ENCODE results near the gene SCD5. TPM values are rescaled to one million over a fixed set of nuclear protein-coding genes. Genes with fewer than 3 reads are reported as not detected.

SCD5 gene
- total RNA-seq, 1 donor from 2014 or later, result 57.4 TPM

- DNase-seq (ENCODE audit: low read depth), result no peak
These were observed 1.6 kb downstream of the SCD5 start for GRCh38 chr4:82797040-82797404.

- DNase-seq (ENCODE audit: low read depth), result no peak
These were observed 5.5 kb downstream of the SCD5 start for GRCh38 chr4:82792912-82793649.

GRCh38 chr4:82791179-82791578, 7.4 kb downstream of the SCD5 start:
- no peak for DNase-seq (ENCODE audit: low read depth)

- DNase-seq (ENCODE audit: low read depth), result no peak
These were observed 8.4 kb downstream of the SCD5 start for GRCh38 chr4:82790060-82790660.

GRCh38 chr4:82789025-82789776, 9.4 kb downstream of the SCD5 start:
- no peak for DNase-seq (ENCODE audit: low read depth)

GRCh38 chr4:82787342-82787741, 11.3 kb downstream of the SCD5 start:
- DNase-seq (ENCODE audit: low read depth), result no peak

- no peak for DNase-seq (ENCODE audit: low read depth)
These were observed 11.8 kb downstream of the SCD5 start for GRCh38 chr4:82786828-82787227.

- peak; percentile 92 for DNase-seq (ENCODE audit: low read depth)
These were observed 12.8 kb downstream of the SCD5 start for GRCh38 chr4:82785611-82786400.

GRCh38 chr4:82784681-82785610, 13.7 kb downstream of the SCD5 start:
- no peak for DNase-seq (ENCODE audit: low read depth)

GRCh38 chr4:82782626-82783345, 15.8 kb downstream of the SCD5 start:
- peak; percentile 76 for DNase-seq (ENCODE audit: low read depth)

- DNase-seq (ENCODE audit: low read depth), result peak; percentile 68
These were observed 17.8 kb downstream of the SCD5 start for GRCh38 chr4:82780752-82781231.

GRCh38 chr4:82780170-82780751, 18.3 kb downstream of the SCD5 start:
- no peak for DNase-seq (ENCODE audit: low read depth)

- peak; percentile 85 for DNase-seq (ENCODE audit: low read depth)
These were observed 19.6 kb downstream of the SCD5 start for GRCh38 chr4:82779032-82779431.

GRCh38 chr4:82777857-82778525, 20.6 kb downstream of the SCD5 start:
- DNase-seq (ENCODE audit: low read depth), result no peak

- DNase-seq (ENCODE audit: low read depth), result no peak
These were observed 21.6 kb downstream of the SCD5 start for GRCh38 chr4:82776925-82777542.

- no peak for DNase-seq (ENCODE audit: low read depth)
These were observed 23.4 kb downstream of the SCD5 start for GRCh38 chr4:82775243-82775642.

GRCh38 chr4:82774711-82775171, 23.9 kb downstream of the SCD5 start:
- DNase-seq (ENCODE audit: low read depth), result peak; percentile 93

- DNase-seq (ENCODE audit: low read depth), result no peak
These were observed 25.5 kb downstream of the SCD5 start for GRCh38 chr4:82773057-82773456.

GRCh38 chr4:82770607-82771006, 28.0 kb downstream of the SCD5 start:
- DNase-seq (ENCODE audit: low read depth), result no peak

Measured in renal cortical epithelial cell (primary cell).